ENCODE measurements around the gene MTA3. TPM values are rescaled to one million over a fixed set of nuclear protein-coding genes. Genes with fewer than 3 reads are reported as not detected.

Gene MTA3
- total and polyA plus RNA-seq, 2 of the 8 experiments (the other 6 are each of a cell fraction or from before 2014, with no cell fraction given) = 125 to 184 TPM

DNA sequence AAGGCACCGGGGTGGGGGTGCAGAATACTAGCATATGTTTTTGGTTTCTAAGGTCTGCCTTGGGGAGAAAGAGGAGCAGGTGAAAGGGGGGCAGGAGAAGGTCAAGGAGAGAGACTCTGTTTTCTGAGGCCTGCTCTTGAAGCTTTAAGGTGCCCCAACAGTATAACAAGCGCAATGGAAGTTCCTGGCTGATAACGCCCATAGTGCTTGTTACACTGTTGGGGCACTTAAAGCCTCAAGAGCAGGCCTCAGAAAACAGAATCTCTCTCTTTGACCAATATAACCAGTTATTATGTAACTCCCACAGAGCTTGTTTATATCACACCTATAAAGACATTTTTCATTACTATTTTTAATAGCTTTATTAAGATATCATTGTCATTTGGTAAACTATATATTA is 179.0 kb downstream of the MTA3 start:
- ChIA-PET POLR2A (ENCODE audit: partially characterized antibody) (no interaction called here), CTCF (ENCODE audit: partially characterized antibody) (interaction anchor here (0.6 to 1.1 kb wide), 4 partner anchors 10 to 1044 kb away, joined by 3 to 4 read pairs (median 3); no protein-coding TSS in a partner anchor)
- no peak overlapping the region for H3K4me2 ChIP-seq (ENCODE audit: insufficient read depth in 1 of 2, low read depth in 2 of 2, low read length in 2 of 2)
- no peak overlapping the region for H2BK12ac ChIP-seq (ENCODE audit: low read depth, low read length)
- no peak overlapping the region for H2BK20ac ChIP-seq (ENCODE audit: low read length)
- no peak overlapping the region for H2AK5ac ChIP-seq (ENCODE audit: low read depth, low read length)
- H3K4ac ChIP-seq (replicated peaks; ENCODE audit: insufficient read length, low read depth, low read length) = no peak overlapping the region
- no peak overlapping the region; the same call in 1 of the 2 replicates for H3K27ac ChIP-seq (ENCODE audit: low read depth, low read length)
- H3K79me2 ChIP-seq (ENCODE audit: control insufficient read depth in 1 of 2, insufficient read depth in 2 of 2, low read length in 2 of 2) = no peaks in the 10 kb centered on the region
- no peak overlapping the region for H3K56ac ChIP-seq (replicated peaks; ENCODE audit: insufficient read length, low read depth, low read length)
- H2BK15ac ChIP-seq (ENCODE audit: low read length) = no peak overlapping the region
- H2AFZ ChIP-seq (ENCODE audit: low read length) = no peak overlapping the region
- H3K14ac ChIP-seq (ENCODE audit: insufficient read length) = no peak overlapping the region
- H3K23ac ChIP-seq (ENCODE audit: insufficient read length) = no peak overlapping the region
- no peaks in the 10 kb centered on the region for H3K9me3 ChIP-seq (ENCODE audit: insufficient read depth in 2 of 2, low read depth in 1 of 2, low read length in 1 of 2)
- no peaks in the 10 kb centered on the region for H3K23me2 ChIP-seq (ENCODE audit: low read depth, low read length)
- no peak overlapping the region for H2BK5ac ChIP-seq (ENCODE audit: low read depth, low read length)
- no peak for DNase-seq (ENCODE audit: low read depth in 1 of 2, low spot score in 2 of 2)
- H3K27me3 ChIP-seq (replicated peaks in 1 of 4; ENCODE audit: control insufficient read depth in 3 of 4, extremely low read depth in 1 of 4, insufficient read depth in 3 of 4, low read length in 3 of 4) = no peaks in the 10 kb centered on the region
- no peak overlapping the region for H4K91ac ChIP-seq (replicated peaks; ENCODE audit: insufficient read length, low read length)
- no peak for TF ChIP-seq PHF8 (conservative IDR thresholded peaks at IDR 0.05; ENCODE audit: low read depth, low read length)
- no peak for TF ChIP-seq SP4 (IDR thresholded peaks at IDR 0.05; ENCODE audit: low read length)
- TF ChIP-seq CBX8 (IDR thresholded peaks at IDR 0.05; ENCODE audit: borderline replicate concordance, low read depth, low read length) = no peak
- TF ChIP-seq CHD1 (IDR thresholded peaks at IDR 0.05; ENCODE audit: low read depth, low read length) = no peak
- H2BK120ac ChIP-seq (replicated peaks; ENCODE audit: low read depth, low read length) = no peak overlapping the region
- H3K4me3 ChIP-seq (ENCODE audit: extremely low read depth in 1 of 4, insufficient read depth in 2 of 4, low read depth in 3 of 4, low read length in 4 of 4) = no peak overlapping the region
- no peak overlapping the region for H4K5ac ChIP-seq (ENCODE audit: insufficient read length, low read depth, low read length)
- no peaks in the 10 kb centered on the region for H4K20me1 ChIP-seq (replicated peaks in 1 of 2; ENCODE audit: control insufficient read depth in 1 of 2, insufficient read depth in 2 of 2, low read length in 2 of 2)
- no peaks in the 10 kb centered on the region for H3K36me3 ChIP-seq (ENCODE audit: control insufficient read depth in 2 of 4, insufficient read depth in 4 of 4, low read length in 3 of 4)
- H3K4me1 ChIP-seq (replicated peaks in 1 of 4; ENCODE audit: control insufficient read depth in 3 of 4, insufficient read depth in 4 of 4, low read length in 3 of 4) = no peaks in the 10 kb centered on the region
- H4K8ac ChIP-seq (ENCODE audit: extremely low read depth, insufficient read depth, low read length) = no peak overlapping the region
- 92% methylated on average over 3 of the region's 3 CpGs; no CpG with 5 or more reads in 1 of the 2 experiments for WGBS, 2 experiments (ENCODE audit: extremely low coverage in 1 of 2, insufficient coverage in 1 of 2, insufficient read length in 1 of 2, insufficient replicate concordance in 2 of 2, low coverage in 1 of 2, low lambda C conversion rate in 2 of 2, missing lambda C conversion rate in 1 of 2)
- H3K79me1 ChIP-seq (ENCODE audit: low read depth, low read length) = peaks cover 2% of the 10 kb centered on the region; the same call in 1 of the 2 replicates
- no peak for FAIRE-seq
- no peak overlapping the region for H3K9ac ChIP-seq (replicated peaks in 1 of 4; ENCODE audit: extremely low read depth in 1 of 4, low read depth in 3 of 4, low read length in 3 of 4)
- no peak overlapping the region for H3K18ac ChIP-seq (ENCODE audit: extremely low read depth, low read length)

All from H1 (cell line).